ENCODE data around the gene NRN1. TPM values are rescaled to one million over a fixed set of nuclear protein-coding genes. Genes with fewer than 3 reads are reported as not detected.
A peak's percentile ranks its signal among the peaks of the same experiment; 100 is the strongest.
"Not testable (repeated sequence)": the region's sequence is repeated elsewhere in the genome, so short reads cannot be mapped to it uniquely, and the experiment has no call there.

Gene NRN1
- total and polyA plus RNA-seq, 11 donors: 8.3 to 21.0 (median 12.5) TPM

- WGBS, 4 donors: 18 to 27% (median 25%) methylated on average over 11 of the region's 11 CpGs
- peak overlapping the region in 2 of 12 donors; percentile 3 to 33 for H3K27ac ChIP-seq
Observed at GRCh38 chr6:5968817-5969734, 37.6 kb downstream of the NRN1 start.

GRCh38 chr6:5968036-5968435 is 38.7 kb downstream of the NRN1 start:
- ATAC-seq; intact Hi-C loops (cut with DNase I); H3K9me3 ChIP-seq; H3K27me3 ChIP-seq; H3K36me3 ChIP-seq; H3K4me3 ChIP-seq; DNase-seq; H3K27ac ChIP-seq: not testable (repeated sequence)
- H3K4me1 ChIP-seq: peaks cover 0 to 13% (median 7%) of the 10 kb centered on the region in 12 donors
- 92 to 96% (median 95%) methylated on average over 3 of the region's 3 CpGs for WGBS, 4 donors

More at GRCh38 chr6:5968817-5969734, 37.6 kb downstream of the NRN1 start:
- Histone ChIP-seq H3K27me3 (peaks cover 0 to 2% (median 0%) of the 10 kb centered on the region in 9 donors), H3K4me1 (peaks cover 0 to 13% (median 7%) of the 10 kb centered on the region in 12 donors), H3K36me3 (no peaks in the 10 kb centered on the region), H3K4me3 (no peak overlapping the region), H3K9me3 (no peaks in the 10 kb centered on the region)
- peak; percentile 52 to 82 (median 80) for DNase-seq
- TF ChIP-seq POLR2A (IDR thresholded peaks at IDR 0.05): no peak
- TF ChIP-seq CTCF (IDR thresholded peaks at IDR 0.05): no peak
- peak; percentile 78 to 96 (median 94) for ATAC-seq
- intact Hi-C loops (cut with DNase I): no loop called here

- no peaks in the 10 kb centered on the region for H3K36me3 ChIP-seq
- DNase-seq: no peak
- intact Hi-C loops (cut with DNase I): no loop called here
- no peak overlapping the region for H3K4me3 ChIP-seq
- WGBS, 4 donors: 46 to 95% (median 86%) methylated on average over 1 of the region's 1 CpG
- no peak for ATAC-seq
- no peak for TF ChIP-seq POLR2A (IDR thresholded peaks at IDR 0.05)
- no peak for TF ChIP-seq CTCF (IDR thresholded peaks at IDR 0.05)
- H3K4me1 ChIP-seq: peaks cover 0 to 13% (median 7%) of the 10 kb centered on the region in 12 donors
- H3K27ac ChIP-seq: no peak overlapping the region
- no peaks in the 10 kb centered on the region for H3K27me3 ChIP-seq
- H3K9me3 ChIP-seq: peaks cover 0 to 3% (median 0%) of the 10 kb centered on the region in 12 donors
Observed at GRCh38 chr6:5967594-5967993, 39.1 kb downstream of the NRN1 start.

GRCh38 chr6:5962794-5963193 is 43.9 kb downstream of the NRN1 start:
- WGBS, 4 donors: 90 to 95% (median 93%) methylated on average over 2 of the region's 2 CpGs
- H3K9me3 ChIP-seq: peaks cover 0 to 4% (median 0%) of the 10 kb centered on the region in 12 donors

GRCh38 chr6:5961836-5962235 is 44.9 kb downstream of the NRN1 start:
- Histone ChIP-seq H3K4me1 (no peaks in the 10 kb centered on the region), H3K4me3 (no peak overlapping the region), H3K9me3 (peaks cover 0 to 4% (median 0%) of the 10 kb centered on the region in 12 donors), H3K27me3 (peaks cover 0 to 10% (median 0%) of the 10 kb centered on the region in 9 donors), H3K36me3 (no peaks in the 10 kb centered on the region), H3K27ac (no peak overlapping the region)
- ATAC-seq (no peak), DNase-seq (no peak)
- intact Hi-C loops (cut with DNase I): no loop called here
- WGBS, 4 donors: 48 to 88% (median 85%) methylated on average over 2 of the region's 2 CpGs
- no peak for TF ChIP-seq POLR2A (IDR thresholded peaks at IDR 0.05)
- no peak for TF ChIP-seq CTCF (IDR thresholded peaks at IDR 0.05)

More at GRCh38 chr6:5962794-5963193, 43.9 kb downstream of the NRN1 start:
- TF ChIP-seq POLR2A (IDR thresholded peaks at IDR 0.05): no peak
- DNase-seq (no peak), ATAC-seq (no peak)
- peaks cover 0 to 3% (median 0%) of the 10 kb centered on the region in 9 donors for H3K27me3 ChIP-seq
- no peaks in the 10 kb centered on the region for H3K4me1 ChIP-seq
- no peak overlapping the region for H3K27ac ChIP-seq
- no peak overlapping the region for H3K4me3 ChIP-seq
- no peaks in the 10 kb centered on the region for H3K36me3 ChIP-seq
- intact Hi-C loops (cut with DNase I): no loop called here

All from heart left ventricle (tissue), 16 donors.